GM12878 (cell line): ENCODE data around the gene RAB34. TPM values are rescaled to one million over a fixed set of nuclear protein-coding genes. Genes with fewer than 3 reads are reported as not detected.

Source experiments
- BACH1 ChIP-seq: fragments of 450-650 bp; IDR thresholded peaks from 2 replicates; pipeline ENCODE4 v1.6.1; 2017; ENCODE audit warnings: mild to moderate bottlenecking, borderline replicate concordance
- GATAD2B ChIP-seq: fragments of 450-650 bp; conservative IDR thresholded peaks from 2 replicates; pipeline ENCODE4 v1.6.1; 2017; ENCODE audit warnings: low read depth, mild to moderate bottlenecking, moderate library complexity
- HDAC6 ChIP-seq: fragments of 200-600 bp; sonication (generic); IDR thresholded peaks from one replicate; pipeline ENCODE4 v1.8.0; 2017; ENCODE audit warnings: antibody characterized with exemption; ENCODE audit not compliant: unreplicated experiment
- IKZF2 ChIP-seq, 2 experiments: fragments of 450-650 bp; IDR thresholded peaks; 2 replicates each; pipeline ENCODE4 v1.6.1; 2017; ENCODE audit warnings: mild to moderate bottlenecking in 2 of 2, moderate library complexity in 2 of 2
- KAT2A ChIP-seq: conservative IDR thresholded peaks from 2 replicates; pipeline ENCODE4 v1.6.1; 2011; ENCODE audit warnings: low read depth, low read length; ENCODE audit not compliant: control insufficient read depth
- MYC ChIP-seq: IDR thresholded peaks from 2 replicates; pipeline ENCODE4 v1.6.1; 2011; ENCODE audit warnings: mild to moderate bottlenecking, low read length, moderate library complexity, inconsistent platforms; ENCODE audit not compliant: insufficient read depth, insufficient replicate concordance, insufficient read length, severe bottlenecking
- RCOR1 ChIP-seq: conservative IDR thresholded peaks from 2 replicates; pipeline ENCODE4 v1.6.1; 2012; ENCODE audit warnings: low read depth, low read length, improper control_type of control experiment
- RELA ChIP-seq: fragments of 450-650 bp; IDR thresholded peaks from 2 replicates; pipeline ENCODE4 v1.8.0; 2014; ENCODE audit warnings: borderline replicate concordance; ENCODE audit not compliant: partially characterized antibody
- SIX5 ChIP-seq: IDR thresholded peaks from 2 replicates; pipeline ENCODE4 v1.6.1; 2011; ENCODE audit warnings: mild to moderate bottlenecking, low read depth, low read length, moderate library complexity; ENCODE audit not compliant: severe bottlenecking
- SREBF1 ChIP-seq: IDR thresholded peaks from 2 replicates; pipeline ENCODE4 v1.6.1; 2012; ENCODE audit warnings: mild to moderate bottlenecking, low read length
- ZNF384 ChIP-seq: IDR thresholded peaks from 2 replicates; pipeline ENCODE4 v1.6.1; 2012; ENCODE audit warnings: low read depth, mild to moderate bottlenecking, low read length, improper control_type of control experiment, borderline replicate concordance
- polyA plus RNA-seq, 11 experiments: library from polyadenylated mRNA; depleted of rRNA in 4 of 11; unstranded in 6 of 11; stranded (reverse) in 5 of 11; fragments of >200 nt; fragmentation: Nextera tagmentation in 4 of 11; fragmentation: Illumina TruSeq in 1 of 11; extraction: Ambion mirVana in 4 of 11; extraction: Trizol in 1 of 11; gene quantifications; 1 replicate in 1 of 11; 2 replicates in 10 of 11; pipeline versions ENCODE4 v1.2.1 to v1.2.3, GENCODE V29; 2011 to 2016; ENCODE audit warnings: inconsistent platforms in 2 of 11, missing spikeins in 2 of 11, low read depth in 1 of 11
- total RNA-seq, 4 experiments: library from RNA; depleted of rRNA in 3 of 4; stranded (reverse); fragments of >200 nt in 3 of 4; fragmentation: Illumina TruSeq in 1 of 4; extraction: Trizol in 1 of 4; gene quantifications; 2 replicates each; pipeline versions ENCODE4 v1.2.1 to v1.2.3, GENCODE V29; 2013 to 2021
- TF ChIP-seq, protein P1 (sequence below): IDR thresholded peaks from 2 replicates; pipeline ENCODE4 v1.6.1; 2012; ENCODE audit warnings: improper control_type of control experiment, low read depth, low read length; ENCODE audit not compliant: insufficient replicate concordance
- TF ChIP-seq, protein P2 (sequence below): fragments of 450-650 bp; IDR thresholded peaks from 2 replicates; pipeline ENCODE4 v1.6.1; 2017; ENCODE audit warnings: mild to moderate bottlenecking
- TF ChIP-seq, protein P3 (sequence below): IDR thresholded peaks from 2 replicates; pipeline ENCODE4 v1.6.1; 2012; ENCODE audit warnings: mild to moderate bottlenecking, low read depth, low read length
- TF ChIP-seq, protein P4 (sequence below): fragments of 450-650 bp; IDR thresholded peaks from 2 replicates; pipeline ENCODE4 v1.6.1; 2017; ENCODE audit warnings: mild to moderate bottlenecking, low read depth, inconsistent platforms; ENCODE audit not compliant: poor library complexity, severe bottlenecking

Gene RAB34
- total and polyA plus RNA-seq, 10 of the 15 experiments (the other 5 are each of a cell fraction or from before 2014, with no cell fraction given): 0.37 to 46.4 (median 32.8) TPM

DNA sequence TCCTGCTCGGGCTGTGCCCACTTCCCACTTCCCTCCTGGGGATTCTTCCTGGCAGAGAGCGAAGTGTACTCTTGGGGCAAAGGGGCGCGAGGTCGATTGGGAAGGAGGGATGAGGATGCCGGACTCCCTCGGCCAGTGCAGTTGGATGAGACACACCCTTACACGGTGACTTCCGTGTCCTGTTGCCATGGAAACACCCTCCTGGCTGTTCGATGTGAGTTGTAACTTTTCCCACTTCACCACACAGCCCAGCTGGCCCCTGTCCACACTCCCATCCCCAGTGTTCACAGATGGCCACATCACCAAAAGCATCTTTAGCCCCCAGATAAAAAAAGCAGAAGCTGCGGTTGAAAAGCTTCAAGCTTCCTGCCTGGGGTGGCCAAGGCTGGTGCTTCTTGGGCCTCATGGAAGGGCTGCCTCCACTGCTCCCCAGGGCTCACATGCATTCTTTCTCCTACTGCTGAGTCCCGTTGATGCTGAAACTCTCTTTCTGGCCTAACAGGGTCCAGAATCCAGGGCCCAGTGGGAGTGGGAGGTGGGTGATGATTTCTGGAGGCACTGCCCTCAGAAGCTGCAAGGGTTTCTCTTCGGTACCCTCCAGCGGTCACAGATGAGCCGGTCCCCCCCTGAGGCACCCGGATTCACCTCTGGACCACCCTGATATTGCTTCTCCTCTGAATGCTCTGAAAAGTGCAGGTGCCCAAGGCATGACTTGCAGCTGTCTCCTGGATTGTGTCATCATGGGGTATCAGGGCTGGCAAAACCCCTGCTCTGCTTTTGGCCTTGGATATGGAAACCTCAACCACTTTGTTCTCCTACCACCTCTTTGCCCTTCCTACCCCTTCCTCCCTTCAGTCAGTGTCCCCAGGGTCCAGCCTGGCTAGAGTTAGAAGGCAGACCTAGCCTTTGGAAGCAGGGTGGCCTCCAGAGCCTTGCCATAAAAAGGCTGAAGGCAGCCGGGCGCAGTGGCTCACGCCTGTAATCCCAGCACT, 24.0 kb upstream of the RAB34 start (continued):
- TF ChIP-seq, protein P1, sequence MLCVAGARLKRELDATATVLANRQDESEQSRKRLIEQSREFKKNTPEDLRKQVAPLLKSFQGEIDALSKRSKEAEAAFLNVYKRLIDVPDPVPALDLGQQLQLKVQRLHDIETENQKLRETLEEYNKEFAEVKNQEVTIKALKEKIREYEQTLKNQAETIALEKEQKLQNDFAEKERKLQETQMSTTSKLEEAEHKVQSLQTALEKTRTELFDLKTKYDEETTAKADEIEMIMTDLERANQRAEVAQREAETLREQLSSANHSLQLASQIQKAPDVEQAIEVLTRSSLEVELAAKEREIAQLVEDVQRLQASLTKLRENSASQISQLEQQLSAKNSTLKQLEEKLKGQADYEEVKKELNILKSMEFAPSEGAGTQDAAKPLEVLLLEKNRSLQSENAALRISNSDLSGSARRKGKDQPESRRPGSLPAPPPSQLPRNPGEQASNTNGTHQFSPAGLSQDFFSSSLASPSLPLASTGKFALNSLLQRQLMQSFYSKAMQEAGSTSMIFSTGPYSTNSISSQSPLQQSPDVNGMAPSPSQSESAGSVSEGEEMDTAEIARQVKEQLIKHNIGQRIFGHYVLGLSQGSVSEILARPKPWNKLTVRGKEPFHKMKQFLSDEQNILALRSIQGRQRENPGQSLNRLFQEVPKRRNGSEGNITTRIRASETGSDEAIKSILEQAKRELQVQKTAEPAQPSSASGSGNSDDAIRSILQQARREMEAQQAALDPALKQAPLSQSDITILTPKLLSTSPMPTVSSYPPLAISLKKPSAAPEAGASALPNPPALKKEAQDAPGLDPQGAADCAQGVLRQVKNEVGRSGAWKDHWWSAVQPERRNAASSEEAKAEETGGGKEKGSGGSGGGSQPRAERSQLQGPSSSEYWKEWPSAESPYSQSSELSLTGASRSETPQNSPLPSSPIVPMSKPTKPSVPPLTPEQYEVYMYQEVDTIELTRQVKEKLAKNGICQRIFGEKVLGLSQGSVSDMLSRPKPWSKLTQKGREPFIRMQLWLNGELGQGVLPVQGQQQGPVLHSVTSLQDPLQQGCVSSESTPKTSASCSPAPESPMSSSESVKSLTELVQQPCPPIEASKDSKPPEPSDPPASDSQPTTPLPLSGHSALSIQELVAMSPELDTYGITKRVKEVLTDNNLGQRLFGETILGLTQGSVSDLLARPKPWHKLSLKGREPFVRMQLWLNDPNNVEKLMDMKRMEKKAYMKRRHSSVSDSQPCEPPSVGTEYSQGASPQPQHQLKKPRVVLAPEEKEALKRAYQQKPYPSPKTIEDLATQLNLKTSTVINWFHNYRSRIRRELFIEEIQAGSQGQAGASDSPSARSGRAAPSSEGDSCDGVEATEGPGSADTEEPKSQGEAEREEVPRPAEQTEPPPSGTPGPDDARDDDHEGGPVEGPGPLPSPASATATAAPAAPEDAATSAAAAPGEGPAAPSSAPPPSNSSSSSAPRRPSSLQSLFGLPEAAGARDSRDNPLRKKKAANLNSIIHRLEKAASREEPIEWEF: no peak
- TF ChIP-seq SREBF1 (no peak), GATAD2B (peak; percentile 70), KAT2A (no peak), ZNF384 (no peak; the same call in 1 of the 2 replicates), RELA (no peak), BACH1 (no peak), HDAC6 (no peak), RCOR1 (no peak), SIX5 (no peak), MYC (no peak), IKZF2 (IDR thresholded peaks at IDR 0.05) (peak; percentile 87 to 89)
- TF ChIP-seq, protein P2, sequence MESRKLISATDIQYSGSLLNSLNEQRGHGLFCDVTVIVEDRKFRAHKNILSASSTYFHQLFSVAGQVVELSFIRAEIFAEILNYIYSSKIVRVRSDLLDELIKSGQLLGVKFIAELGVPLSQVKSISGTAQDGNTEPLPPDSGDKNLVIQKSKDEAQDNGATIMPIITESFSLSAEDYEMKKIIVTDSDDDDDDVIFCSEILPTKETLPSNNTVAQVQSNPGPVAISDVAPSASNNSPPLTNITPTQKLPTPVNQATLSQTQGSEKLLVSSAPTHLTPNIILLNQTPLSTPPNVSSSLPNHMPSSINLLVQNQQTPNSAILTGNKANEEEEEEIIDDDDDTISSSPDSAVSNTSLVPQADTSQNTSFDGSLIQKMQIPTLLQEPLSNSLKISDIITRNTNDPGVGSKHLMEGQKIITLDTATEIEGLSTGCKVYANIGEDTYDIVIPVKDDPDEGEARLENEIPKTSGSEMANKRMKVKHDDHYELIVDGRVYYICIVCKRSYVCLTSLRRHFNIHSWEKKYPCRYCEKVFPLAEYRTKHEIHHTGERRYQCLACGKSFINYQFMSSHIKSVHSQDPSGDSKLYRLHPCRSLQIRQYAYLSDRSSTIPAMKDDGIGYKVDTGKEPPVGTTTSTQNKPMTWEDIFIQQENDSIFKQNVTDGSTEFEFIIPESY: no peak
- TF ChIP-seq, protein P3, sequence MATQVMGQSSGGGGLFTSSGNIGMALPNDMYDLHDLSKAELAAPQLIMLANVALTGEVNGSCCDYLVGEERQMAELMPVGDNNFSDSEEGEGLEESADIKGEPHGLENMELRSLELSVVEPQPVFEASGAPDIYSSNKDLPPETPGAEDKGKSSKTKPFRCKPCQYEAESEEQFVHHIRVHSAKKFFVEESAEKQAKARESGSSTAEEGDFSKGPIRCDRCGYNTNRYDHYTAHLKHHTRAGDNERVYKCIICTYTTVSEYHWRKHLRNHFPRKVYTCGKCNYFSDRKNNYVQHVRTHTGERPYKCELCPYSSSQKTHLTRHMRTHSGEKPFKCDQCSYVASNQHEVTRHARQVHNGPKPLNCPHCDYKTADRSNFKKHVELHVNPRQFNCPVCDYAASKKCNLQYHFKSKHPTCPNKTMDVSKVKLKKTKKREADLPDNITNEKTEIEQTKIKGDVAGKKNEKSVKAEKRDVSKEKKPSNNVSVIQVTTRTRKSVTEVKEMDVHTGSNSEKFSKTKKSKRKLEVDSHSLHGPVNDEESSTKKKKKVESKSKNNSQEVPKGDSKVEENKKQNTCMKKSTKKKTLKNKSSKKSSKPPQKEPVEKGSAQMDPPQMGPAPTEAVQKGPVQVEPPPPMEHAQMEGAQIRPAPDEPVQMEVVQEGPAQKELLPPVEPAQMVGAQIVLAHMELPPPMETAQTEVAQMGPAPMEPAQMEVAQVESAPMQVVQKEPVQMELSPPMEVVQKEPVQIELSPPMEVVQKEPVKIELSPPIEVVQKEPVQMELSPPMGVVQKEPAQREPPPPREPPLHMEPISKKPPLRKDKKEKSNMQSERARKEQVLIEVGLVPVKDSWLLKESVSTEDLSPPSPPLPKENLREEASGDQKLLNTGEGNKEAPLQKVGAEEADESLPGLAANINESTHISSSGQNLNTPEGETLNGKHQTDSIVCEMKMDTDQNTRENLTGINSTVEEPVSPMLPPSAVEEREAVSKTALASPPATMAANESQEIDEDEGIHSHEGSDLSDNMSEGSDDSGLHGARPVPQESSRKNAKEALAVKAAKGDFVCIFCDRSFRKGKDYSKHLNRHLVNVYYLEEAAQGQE: no peak
- TF ChIP-seq, protein P4, sequence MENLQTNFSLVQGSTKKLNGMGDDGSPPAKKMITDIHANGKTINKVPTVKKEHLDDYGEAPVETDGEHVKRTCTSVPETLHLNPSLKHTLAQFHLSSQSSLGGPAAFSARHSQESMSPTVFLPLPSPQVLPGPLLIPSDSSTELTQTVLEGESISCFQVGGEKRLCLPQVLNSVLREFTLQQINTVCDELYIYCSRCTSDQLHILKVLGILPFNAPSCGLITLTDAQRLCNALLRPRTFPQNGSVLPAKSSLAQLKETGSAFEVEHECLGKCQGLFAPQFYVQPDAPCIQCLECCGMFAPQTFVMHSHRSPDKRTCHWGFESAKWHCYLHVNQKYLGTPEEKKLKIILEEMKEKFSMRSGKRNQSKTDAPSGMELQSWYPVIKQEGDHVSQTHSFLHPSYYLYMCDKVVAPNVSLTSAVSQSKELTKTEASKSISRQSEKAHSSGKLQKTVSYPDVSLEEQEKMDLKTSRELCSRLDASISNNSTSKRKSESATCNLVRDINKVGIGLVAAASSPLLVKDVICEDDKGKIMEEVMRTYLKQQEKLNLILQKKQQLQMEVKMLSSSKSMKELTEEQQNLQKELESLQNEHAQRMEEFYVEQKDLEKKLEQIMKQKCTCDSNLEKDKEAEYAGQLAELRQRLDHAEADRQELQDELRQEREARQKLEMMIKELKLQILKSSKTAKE: no peak
